HepG2 (cell line): ENCODE results near the gene MRM1. TPM values are rescaled to one million over a fixed set of nuclear protein-coding genes. Genes with fewer than 3 reads are reported as not detected.

ENCODE experiments used
- BORCS8-MEF2B ChIP-seq: sonication (generic); formaldehyde crosslinking; IDR thresholded peaks from 2 replicates; pipeline ENCODE4 v1.8.0; 2022; ENCODE audit warnings: mild to moderate bottlenecking, missing genetic modification reagents
- CBX2 ChIP-seq, 2 experiments: fragments of 200-600 bp in 1 of 2; sonication (generic); formaldehyde crosslinking in 1 of 2; IDR thresholded peaks; 2 replicates each; pipeline versions ENCODE4 v1.7.0 to v1.8.1; 2018 to 2022; ENCODE audit warnings: low read depth in 2 of 2, low read length in 1 of 2, mild to moderate bottlenecking in 1 of 2, missing genetic modification reagents in 1 of 2
- CREM ChIP-seq, 2 experiments: sonication (generic) in 1 of 2; formaldehyde crosslinking in 1 of 2; IDR thresholded peaks; 2 replicates each; pipeline versions ENCODE4 v1.4.0 to v1.6.1; 2016 to 2020; ENCODE audit warnings: antibody characterized with exemption in 1 of 2, mild to moderate bottlenecking in 1 of 2, missing genetic modification reagents in 1 of 2
- DNMT1 ChIP-seq: sonication (generic); formaldehyde crosslinking; IDR thresholded peaks from 2 replicates; pipeline ENCODE4 v1.5.1; 2020; ENCODE audit warnings: mild to moderate bottlenecking, missing genetic modification reagents
- EEA1 ChIP-seq: sonication (generic); formaldehyde crosslinking; IDR thresholded peaks from 2 replicates; pipeline ENCODE4 v1.5.1; 2020; ENCODE audit warnings: mild to moderate bottlenecking, missing genetic modification reagents, borderline replicate concordance
- EED ChIP-seq: sonication (generic); formaldehyde crosslinking; IDR thresholded peaks from 2 replicates; pipeline ENCODE4 v1.5.0; 2020; ENCODE audit warnings: mild to moderate bottlenecking, missing genetic modification reagents
- ELF3 ChIP-seq: IDR thresholded peaks from 2 replicates; pipeline ENCODE4 v1.6.1; 2016; ENCODE audit warnings: missing genetic modification reagents, missing compliant biosample characterization
- HIVEP1 ChIP-seq: sonication (generic); formaldehyde crosslinking; IDR thresholded peaks from 2 replicates; pipeline ENCODE4 v1.4.0; 2020; ENCODE audit warnings: mild to moderate bottlenecking, missing genetic modification reagents
- HOXA3 ChIP-seq: sonication (generic); formaldehyde crosslinking; IDR thresholded peaks from 2 replicates; pipeline ENCODE4 v1.5.0; 2020; ENCODE audit warnings: missing genetic modification reagents
- JUN ChIP-seq: sonication (generic); formaldehyde crosslinking; IDR thresholded peaks from 2 replicates; pipeline ENCODE4 v1.4.0; 2020; ENCODE audit warnings: mild to moderate bottlenecking, missing genetic modification reagents
- KAT8 ChIP-seq: IDR thresholded peaks from 2 replicates; pipeline ENCODE4 v1.6.1; 2016; ENCODE audit warnings: missing genetic modification reagents, missing compliant biosample characterization
- MAZ ChIP-seq, 2 experiments: sonication (generic) in 1 of 2; formaldehyde crosslinking in 1 of 2; IDR thresholded peaks; 2 replicates each; pipeline versions ENCODE4 v1.5.0 to v1.6.1; 2012 to 2020; ENCODE audit warnings: low read depth in 2 of 2, mild to moderate bottlenecking in 2 of 2, borderline replicate concordance in 1 of 2, improper control_type of control experiment in 1 of 2, low read length in 1 of 2, missing genetic modification reagents in 1 of 2, moderate library complexity in 1 of 2
- MEIS2 ChIP-seq: sonication (generic); formaldehyde crosslinking; IDR thresholded peaks from 2 replicates; pipeline ENCODE4 v1.9.0; 2021; ENCODE audit warnings: mild to moderate bottlenecking, missing genetic modification reagents
- MIXL1 ChIP-seq: IDR thresholded peaks from 2 replicates; pipeline ENCODE4 v1.6.1; 2016
- NAIF1 ChIP-seq: sonication (generic); formaldehyde crosslinking; IDR thresholded peaks from 2 replicates; pipeline ENCODE4 v1.5.0; 2020; ENCODE audit warnings: mild to moderate bottlenecking, missing genetic modification reagents, borderline replicate concordance
- NFE2 ChIP-seq: sonication (generic); formaldehyde crosslinking; IDR thresholded peaks from 2 replicates; pipeline ENCODE4 v1.4.0; 2020; ENCODE audit warnings: missing genetic modification reagents
- PITX1 ChIP-seq: sonication (generic); formaldehyde crosslinking; IDR thresholded peaks from 2 replicates; pipeline ENCODE4 v1.5.1; 2020; ENCODE audit warnings: mild to moderate bottlenecking, missing genetic modification reagents
- PLRG1 ChIP-seq: fragments of 450-650 bp; conservative IDR thresholded peaks from 2 replicates; pipeline ENCODE4 v1.6.1; 2016
- RBM39 ChIP-seq: fragments of 200-400 bp; formaldehyde crosslinking; IDR thresholded peaks from one replicate; pipeline ENCODE4 v1.6.1; 2018; ENCODE audit warnings: antibody characterized with exemption, mild to moderate bottlenecking, low read depth, low read length; ENCODE audit not compliant: poor library complexity, severe bottlenecking
- SIN3A ChIP-seq: IDR thresholded peaks from 2 replicates; pipeline ENCODE4 v1.6.1; 2011; ENCODE audit warnings: low read depth, mild to moderate bottlenecking, control low read depth, low read length, borderline replicate concordance
- SOX5 ChIP-seq: IDR thresholded peaks from 2 replicates; pipeline ENCODE4 v1.6.1; 2016; ENCODE audit warnings: borderline replicate concordance
- TCF7 ChIP-seq: sonication (generic); IDR thresholded peaks from 2 replicates; pipeline ENCODE4 v1.6.1; 2016; ENCODE audit warnings: antibody characterized with exemption, low read depth
- THAP11 ChIP-seq: IDR thresholded peaks from 2 replicates; pipeline ENCODE4 v1.6.1; 2016; ENCODE audit warnings: missing biosample characterization, missing genetic modification reagents
- ZBTB21 ChIP-seq: sonication (generic); formaldehyde crosslinking; IDR thresholded peaks from 2 replicates; pipeline ENCODE4 v1.4.0; 2020; ENCODE audit warnings: missing genetic modification reagents
- ZBTB3 ChIP-seq: sonication (generic); formaldehyde crosslinking; IDR thresholded peaks from 2 replicates; pipeline ENCODE4 v1.4.0; 2020; ENCODE audit warnings: low read depth, mild to moderate bottlenecking, moderate library complexity, missing genetic modification reagents, borderline replicate concordance
- ZNF282 ChIP-seq: fragments of 450-650 bp; IDR thresholded peaks from 2 replicates; pipeline ENCODE4 v1.6.1; 2018; ENCODE audit not compliant: partially characterized antibody
- ZNF451 ChIP-seq: sonication (generic); formaldehyde crosslinking; IDR thresholded peaks from 2 replicates; pipeline ENCODE4 v1.5.0; 2020; ENCODE audit warnings: mild to moderate bottlenecking, missing genetic modification reagents
- ZNF713 ChIP-seq: sonication (generic); formaldehyde crosslinking; IDR thresholded peaks from 2 replicates; pipeline ENCODE4 v1.4.0; 2020; ENCODE audit warnings: mild to moderate bottlenecking, missing genetic modification reagents
- ZNF788 ChIP-seq: sonication (generic); formaldehyde crosslinking; IDR thresholded peaks from 2 replicates; pipeline ENCODE4 v1.5.0; 2020; ENCODE audit warnings: mild to moderate bottlenecking, missing genetic modification reagents, borderline replicate concordance
- polyA plus RNA-seq, 8 experiments: library from polyadenylated mRNA; depleted of rRNA in 3 of 8; stranded (reverse) in 7 of 8; unstranded in 1 of 8; fragments of >200 nt; fragmentation: Illumina TruSeq in 4 of 8; extraction: Trizol in 4 of 8; gene quantifications; 2 replicates each; pipeline versions ENCODE4 v1.2.1 to v1.2.3, GENCODE V29; 2011 to 2016; ENCODE audit warnings: low read depth in 4 of 8, missing spikeins in 1 of 8, mixed read lengths in 1 of 8; ENCODE audit not compliant: insufficient read depth in 1 of 8
- total RNA-seq, 5 experiments: library from RNA; depleted of rRNA; stranded (reverse); fragments of >200 nt; fragmentation: Illumina TruSeq; extraction: Trizol; gene quantifications; 2 replicates each; pipeline ENCODE4 v1.2.3, GENCODE V29; 2016; ENCODE audit warnings: low read depth in 1 of 5
- TF ChIP-seq, protein P1 (sequence below): sonication (generic); formaldehyde crosslinking; IDR thresholded peaks from 2 replicates; pipeline ENCODE4 v1.9.0; 2021; ENCODE audit warnings: missing genetic modification reagents, borderline replicate concordance
- TF ChIP-seq, protein P2 (sequence below): sonication (generic); formaldehyde crosslinking; IDR thresholded peaks from 2 replicates; pipeline ENCODE4 v1.4.0; 2020; ENCODE audit warnings: mild to moderate bottlenecking, missing genetic modification reagents

The MRM1 gene
- total and polyA plus RNA-seq, 2 of the 13 experiments (the other 11 are each of a cell fraction or from before 2014, with no cell fraction given): 4.1 to 11.3 TPM

DNA sequence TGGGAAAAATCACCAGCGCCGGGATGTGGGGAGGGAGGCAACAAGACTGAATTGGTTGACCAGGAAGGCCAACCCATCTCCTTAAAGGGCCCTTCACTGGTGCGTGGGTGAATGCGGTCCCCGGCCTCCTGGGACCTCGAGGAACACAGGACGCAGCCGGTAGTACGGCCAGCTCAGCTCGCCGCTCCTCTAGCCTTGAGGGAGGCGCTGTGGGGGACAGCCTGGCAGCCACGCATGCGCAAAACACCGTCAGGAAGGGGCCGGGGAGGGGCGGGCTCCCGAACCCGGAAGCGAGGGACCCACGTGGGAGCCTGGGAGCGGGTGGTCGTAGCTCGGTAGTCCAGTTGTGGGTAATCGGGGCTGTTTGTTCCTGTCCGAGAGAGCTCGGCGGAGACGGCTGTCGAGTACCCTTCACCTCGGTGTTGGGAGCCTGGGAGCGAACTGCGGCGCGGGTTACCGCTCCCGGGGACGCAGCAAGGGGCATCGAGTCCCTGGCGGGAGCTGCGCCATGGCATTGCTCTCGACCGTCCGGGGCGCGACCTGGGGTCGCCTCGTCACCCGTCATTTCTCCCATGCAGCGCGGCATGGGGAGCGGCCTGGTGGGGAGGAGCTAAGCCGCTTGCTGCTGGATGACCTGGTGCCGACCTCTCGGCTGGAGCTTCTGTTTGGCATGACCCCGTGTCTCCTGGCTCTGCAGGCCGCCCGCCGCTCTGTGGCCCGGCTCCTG is at the start of gene MRM1 (continued):
- TF ChIP-seq CREM (IDR thresholded peaks at IDR 0.05) (peak; percentile 37; the same call in 1 of the 2 replicates), CREM (CRISPR knock-in tag; IDR thresholded peaks at IDR 0.05) (no peak), MIXL1 (CRISPR knock-in tag) (0 out of 2 replicates have a peak, but pooled peaks have one; percentile 7), HIVEP1 (CRISPR knock-in tag) (no peak), EED (no peak), BORCS8-MEF2B (CRISPR knock-in tag) (no peak), PLRG1 (no peak), NAIF1 (CRISPR knock-in tag) (peak; percentile 91; the same call in 1 of the 2 replicates), ZNF451 (no peak), CBX2 (IDR thresholded peaks at IDR 0.05; ENCODE audit: low read depth, low read length) (no peak), CBX2 (CRISPR knock-in tag; IDR thresholded peaks at IDR 0.05; ENCODE audit: low read depth) (no peak), SIN3A (peak; percentile 98), MEIS2 (CRISPR knock-in tag) (no peak; the same call in 1 of the 2 replicates), KAT8 (CRISPR knock-in tag) (peak; percentile 91), DNMT1 (CRISPR knock-in tag) (no peak), ZNF788 (CRISPR knock-in tag) (peak; percentile 86; the same call in 1 of the 2 replicates), JUN (CRISPR knock-in tag) (no peak), ELF3 (CRISPR knock-in tag) (peak; percentile 77), EEA1 (CRISPR knock-in tag) (no peak), PITX1 (CRISPR knock-in tag) (no peak; the same call in 1 of the 2 replicates), MAZ (IDR thresholded peaks at IDR 0.05; ENCODE audit: borderline replicate concordance, low read depth, low read length) (peak; percentile 30; the same call in 1 of the 2 replicates), MAZ (CRISPR knock-in tag; IDR thresholded peaks at IDR 0.05; ENCODE audit: low read depth) (peak; percentile 82), NFE2 (CRISPR knock-in tag) (no peak), ZNF713 (CRISPR knock-in tag) (no peak), ZNF282 (no peak), RBM39 (peak; percentile 80), TCF7 (no peak), SOX5 (no peak), ZBTB3 (CRISPR knock-in tag) (no peak), THAP11 (CRISPR knock-in tag) (peak; percentile 70; the same call in 1 of the 2 replicates), HOXA3 (CRISPR knock-in tag) (peak; percentile 41; the same call in 1 of the 2 replicates), ZBTB21 (CRISPR knock-in tag) (no peak; the same call in 1 of the 2 replicates)
- TF ChIP-seq, protein P1, sequence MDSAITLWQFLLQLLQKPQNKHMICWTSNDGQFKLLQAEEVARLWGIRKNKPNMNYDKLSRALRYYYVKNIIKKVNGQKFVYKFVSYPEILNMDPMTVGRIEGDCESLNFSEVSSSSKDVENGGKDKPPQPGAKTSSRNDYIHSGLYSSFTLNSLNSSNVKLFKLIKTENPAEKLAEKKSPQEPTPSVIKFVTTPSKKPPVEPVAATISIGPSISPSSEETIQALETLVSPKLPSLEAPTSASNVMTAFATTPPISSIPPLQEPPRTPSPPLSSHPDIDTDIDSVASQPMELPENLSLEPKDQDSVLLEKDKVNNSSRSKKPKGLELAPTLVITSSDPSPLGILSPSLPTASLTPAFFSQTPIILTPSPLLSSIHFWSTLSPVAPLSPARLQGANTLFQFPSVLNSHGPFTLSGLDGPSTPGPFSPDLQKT (CRISPR knock-in tag): no peak
- TF ChIP-seq, protein P2, sequence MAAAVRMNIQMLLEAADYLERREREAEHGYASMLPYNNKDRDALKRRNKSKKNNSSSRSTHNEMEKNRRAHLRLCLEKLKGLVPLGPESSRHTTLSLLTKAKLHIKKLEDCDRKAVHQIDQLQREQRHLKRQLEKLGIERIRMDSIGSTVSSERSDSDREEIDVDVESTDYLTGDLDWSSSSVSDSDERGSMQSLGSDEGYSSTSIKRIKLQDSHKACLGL: peak; percentile 99
